Central memory CD8-positive, alpha-beta T cell (primary cell): ENCODE results near the gene CPSF7.
"Not testable (repeated sequence)": the region's sequence is repeated elsewhere in the genome, so short reads cannot be mapped to it uniquely, and the experiment has no call there.

Experiments
- ATAC-seq: fragments of 150-1000 bp; cut with Tn5 transposase; replicated peaks from 2 replicates; pipeline ENCODE4 v1.10.0; 2022; ENCODE audit warnings: mild to moderate bottlenecking, moderate FRiP score, moderate number of reproducible peaks; ENCODE audit not compliant: poor library complexity, severe bottlenecking; ENCODE audit errors: extremely low read depth
- DNase-seq, 2 donors: peaks; one replicate each; pipeline ENCODE4 v3.0.0; 2021; ENCODE audit warnings: low spot score in 2 of 2
- H3K27ac Mint-ChIP-seq: one replicate; pipeline ENCODE4 v1.8.0; 2022; ENCODE audit warnings: low read depth, mild to moderate bottlenecking, moderate library complexity, mixed read lengths
- H3K27me3 Mint-ChIP-seq: one replicate; pipeline ENCODE4 v1.8.0; 2022; ENCODE audit warnings: mixed read lengths
- H3K36me3 Mint-ChIP-seq: one replicate; pipeline ENCODE4 v1.8.0; 2022; ENCODE audit warnings: mild to moderate bottlenecking, moderate library complexity, mixed read lengths; ENCODE audit not compliant: insufficient read depth
- H3K4me1 Mint-ChIP-seq: one replicate; pipeline ENCODE4 v1.8.0; 2022; ENCODE audit warnings: mixed read lengths
- H3K4me3 Mint-ChIP-seq: one replicate; pipeline ENCODE4 v1.8.0; 2022; ENCODE audit warnings: mild to moderate bottlenecking, moderate library complexity, mixed read lengths
- H3K9me3 Mint-ChIP-seq: one replicate; pipeline ENCODE4 v1.8.0; 2022; ENCODE audit warnings: mixed read lengths

The CPSF7 gene

DNA sequence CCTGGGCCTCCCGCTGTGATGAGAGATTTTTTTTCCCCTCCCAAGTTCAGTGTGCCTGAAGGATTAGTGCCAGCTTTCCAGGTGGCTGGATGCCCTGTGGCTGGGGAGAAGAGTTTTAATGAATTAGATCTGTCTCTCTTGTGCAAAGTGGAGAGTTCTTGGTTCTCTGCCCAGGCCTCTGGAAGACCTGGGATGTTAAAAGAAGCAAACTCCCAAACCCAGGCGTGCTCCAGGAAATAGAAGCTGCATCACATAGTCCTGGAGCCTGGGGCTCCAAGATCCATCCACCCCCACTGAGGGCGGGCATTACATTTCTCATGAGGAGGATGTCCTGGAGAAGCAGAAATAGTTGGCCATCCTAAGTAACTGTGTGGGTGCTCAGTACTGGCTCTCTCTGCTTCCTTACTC is 30.7 kb upstream of the CPSF7 start:
- ATAC-seq (no peak), DNase-seq (no peak)
- H3K4me1 Mint-ChIP-seq = peaks cover 7% of the 10 kb centered on the region
- H3K9me3 Mint-ChIP-seq = no peaks in the 10 kb centered on the region
- no peak overlapping the region for H3K4me3 Mint-ChIP-seq
- peaks cover 14% of the 10 kb centered on the region for H3K36me3 Mint-ChIP-seq
- H3K27ac Mint-ChIP-seq = no peak overlapping the region
- H3K27me3 Mint-ChIP-seq = no peaks in the 10 kb centered on the region

DNA sequence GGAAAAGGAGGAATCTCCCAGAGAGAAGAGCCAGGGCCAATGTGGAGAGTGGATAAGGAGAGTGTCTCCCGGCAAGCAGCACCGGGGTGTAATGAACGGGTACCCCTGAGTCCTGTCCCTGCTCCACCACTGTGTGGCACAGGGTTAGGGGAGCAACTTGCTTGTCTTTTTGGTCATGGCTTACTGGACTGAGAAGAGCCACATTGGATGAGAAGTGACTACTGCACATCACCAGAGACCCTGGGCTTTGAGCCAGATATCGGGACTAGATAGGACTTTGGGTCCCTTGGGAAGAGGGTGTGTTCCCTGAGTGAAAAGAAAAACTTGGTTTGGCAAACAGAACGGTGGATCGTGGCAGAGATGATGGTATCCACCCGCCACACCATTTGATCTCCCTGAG is 24.7 kb upstream of the CPSF7 start:
- no peaks in the 10 kb centered on the region for H3K27me3 Mint-ChIP-seq
- H3K27ac Mint-ChIP-seq = peak overlapping the region; percentile 70
- H3K9me3 Mint-ChIP-seq = no peaks in the 10 kb centered on the region
- ATAC-seq = no peak
- peaks cover 7% of the 10 kb centered on the region for H3K4me1 Mint-ChIP-seq
- no peak for DNase-seq
- H3K36me3 Mint-ChIP-seq = peaks cover 7% of the 10 kb centered on the region
- no peak overlapping the region for H3K4me3 Mint-ChIP-seq

DNA sequence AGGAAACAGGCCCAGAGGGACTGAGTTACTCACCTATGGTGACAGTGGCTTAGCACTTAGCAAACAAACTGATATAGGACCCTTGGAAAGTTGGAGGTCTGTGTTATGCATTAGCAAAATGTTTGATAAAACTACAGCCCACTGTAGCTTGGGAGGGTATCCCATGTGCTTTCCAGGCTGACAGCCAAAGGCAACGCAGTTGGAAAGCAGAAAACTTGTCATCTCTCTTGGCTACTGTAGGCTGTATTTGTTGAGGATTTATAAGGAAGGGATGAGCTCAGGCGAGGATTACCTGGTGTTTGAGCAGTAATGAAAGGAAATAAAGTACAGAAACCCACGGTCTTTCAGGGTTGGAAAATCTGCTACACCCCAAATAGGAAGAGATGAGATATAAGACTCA is 23.9 kb upstream of the CPSF7 start:
- no peaks in the 10 kb centered on the region for H3K9me3 Mint-ChIP-seq
- no peak overlapping the region for H3K4me3 Mint-ChIP-seq
- H3K36me3 Mint-ChIP-seq = peaks cover 12% of the 10 kb centered on the region
- no peak overlapping the region for H3K27ac Mint-ChIP-seq
- DNase-seq = no peak
- peaks cover 11% of the 10 kb centered on the region for H3K4me1 Mint-ChIP-seq
- ATAC-seq = no peak
- H3K27me3 Mint-ChIP-seq = no peaks in the 10 kb centered on the region

DNA sequence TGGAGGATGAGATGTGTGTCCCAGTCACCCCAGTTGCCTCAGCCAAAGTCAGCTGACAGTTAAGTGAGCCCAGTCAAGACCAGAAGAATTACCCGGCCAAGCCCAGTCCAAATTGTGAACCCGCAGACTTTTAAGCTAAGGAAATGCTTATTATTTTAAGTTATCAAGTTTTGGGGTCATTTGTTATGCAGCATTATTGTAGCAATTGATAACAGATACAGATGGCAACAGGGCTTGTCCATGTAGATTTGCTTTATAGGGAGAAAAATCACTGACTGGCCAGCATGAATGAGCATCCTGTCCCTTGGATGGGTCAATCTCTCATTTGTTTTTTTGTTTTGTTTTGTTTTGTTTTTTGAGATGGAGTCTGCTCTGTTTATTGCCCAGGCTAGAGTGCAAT is 23.1 kb upstream of the CPSF7 start:
- no peak for DNase-seq
- Mint-ChIP-seq H3K4me1 (peaks cover 14% of the 10 kb centered on the region), H3K9me3 (no peaks in the 10 kb centered on the region), H3K27me3 (no peaks in the 10 kb centered on the region), H3K36me3 (peaks cover 17% of the 10 kb centered on the region), H3K27ac (no peak overlapping the region), H3K4me3 (no peak overlapping the region)
- ATAC-seq = no peak

DNA sequence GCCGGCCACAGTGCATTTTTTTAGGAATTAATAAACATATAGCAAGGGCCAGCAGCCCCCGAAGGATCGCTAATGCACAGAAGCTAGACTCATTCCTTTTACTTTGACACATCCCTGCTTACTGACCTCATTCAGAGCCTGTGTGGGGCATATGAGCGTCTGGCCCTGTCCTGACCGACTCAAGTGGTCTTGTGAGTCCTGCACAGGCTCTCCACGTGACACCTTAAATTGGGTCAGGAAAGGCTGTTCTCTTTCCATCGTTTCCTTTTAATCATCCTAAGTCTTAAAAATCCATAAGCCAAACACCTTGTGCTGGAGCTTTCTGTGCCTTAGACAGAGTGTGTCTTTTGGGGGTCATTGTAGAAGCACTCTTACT is 18.8 kb upstream of the CPSF7 start:
- ATAC-seq (no peak), DNase-seq (no peak)
- no peaks in the 10 kb centered on the region for H3K9me3 Mint-ChIP-seq
- H3K4me1 Mint-ChIP-seq = peaks cover 13% of the 10 kb centered on the region
- H3K4me3 Mint-ChIP-seq = no peak overlapping the region
- H3K36me3 Mint-ChIP-seq = peaks cover 31% of the 10 kb centered on the region
- no peak overlapping the region for H3K27ac Mint-ChIP-seq
- no peaks in the 10 kb centered on the region for H3K27me3 Mint-ChIP-seq

DNA sequence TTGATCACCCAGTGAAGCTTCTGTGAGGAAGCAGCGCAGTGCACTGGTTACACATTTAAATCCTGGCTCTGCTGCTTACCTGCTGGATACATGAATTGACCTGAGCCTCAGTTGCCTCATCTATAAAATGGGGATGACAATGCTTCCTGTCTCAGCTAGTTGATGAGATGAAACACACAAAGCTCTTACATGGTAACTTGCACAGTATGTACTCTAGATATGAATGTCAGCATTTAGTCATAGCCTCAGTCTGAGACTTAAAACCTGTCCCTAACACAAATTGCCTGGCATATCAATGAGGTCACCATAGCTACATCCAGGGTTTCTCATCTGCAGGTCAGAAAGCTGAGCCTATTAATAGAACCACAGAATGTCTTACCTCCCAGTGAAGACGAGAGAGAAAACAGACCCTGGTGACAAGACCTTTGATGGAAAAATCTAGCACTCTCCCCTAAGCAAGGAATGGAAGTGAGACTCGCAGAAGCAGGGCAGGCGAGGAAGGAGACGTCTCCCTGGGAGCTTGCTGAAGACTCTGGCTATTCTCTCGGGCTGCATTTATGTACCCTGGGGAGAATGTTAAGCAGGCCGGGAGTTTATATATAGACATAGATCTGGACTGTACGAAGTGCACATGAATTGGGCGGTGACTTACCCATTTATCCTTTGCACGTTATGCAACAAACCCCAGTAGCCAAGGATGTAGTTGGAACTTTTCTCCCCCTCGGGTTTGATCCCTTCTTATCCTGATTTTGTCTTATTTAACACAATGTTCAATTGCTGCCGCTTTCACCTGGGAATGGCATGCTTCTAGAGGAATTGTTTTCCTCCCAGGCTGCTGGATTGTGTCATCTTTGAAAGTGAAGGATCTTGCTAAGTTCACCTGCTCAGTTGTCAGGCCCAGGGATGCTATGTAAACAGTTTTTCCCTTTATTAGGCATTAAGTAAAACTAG is 18.1 kb upstream of the CPSF7 start:
- peaks cover 38% of the 10 kb centered on the region for H3K36me3 Mint-ChIP-seq
- DNase-seq = no peak
- H3K4me1 Mint-ChIP-seq = peaks cover 20% of the 10 kb centered on the region
- H3K27ac Mint-ChIP-seq = no peak overlapping the region
- ATAC-seq = no peak
- H3K27me3 Mint-ChIP-seq = no peaks in the 10 kb centered on the region
- H3K9me3 Mint-ChIP-seq = no peaks in the 10 kb centered on the region
- no peak overlapping the region for H3K4me3 Mint-ChIP-seq

DNA sequence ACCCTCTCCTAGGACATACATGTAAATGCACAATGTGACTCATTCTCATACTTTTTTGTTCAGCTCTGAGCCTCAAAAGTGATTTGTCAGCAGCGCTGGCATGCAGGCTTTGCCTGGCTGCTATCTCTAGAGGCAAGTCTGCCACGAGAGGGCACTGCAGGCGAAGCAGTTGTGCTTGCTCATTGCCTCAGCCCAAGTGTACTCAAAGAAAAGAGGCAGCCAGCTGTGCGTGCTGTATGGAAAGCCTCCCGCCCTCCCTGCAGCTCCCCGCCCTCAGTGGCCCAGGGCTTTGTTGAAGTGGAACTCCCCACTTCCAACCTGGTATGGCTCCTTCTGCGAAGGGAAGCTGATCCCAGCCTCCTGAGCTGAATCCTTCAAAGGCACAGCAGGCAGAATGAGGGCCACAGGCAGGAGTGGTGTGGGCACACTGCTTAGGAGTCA is 16.5 kb upstream of the CPSF7 start:
- ATAC-seq (no peak), DNase-seq (peak; percentile 19 to 36)
- peaks cover 48% of the 10 kb centered on the region for H3K36me3 Mint-ChIP-seq
- H3K4me1 Mint-ChIP-seq = peaks cover 26% of the 10 kb centered on the region
- no peaks in the 10 kb centered on the region for H3K9me3 Mint-ChIP-seq
- no peaks in the 10 kb centered on the region for H3K27me3 Mint-ChIP-seq
- H3K4me3 Mint-ChIP-seq = no peak overlapping the region
- no peak overlapping the region for H3K27ac Mint-ChIP-seq

DNA sequence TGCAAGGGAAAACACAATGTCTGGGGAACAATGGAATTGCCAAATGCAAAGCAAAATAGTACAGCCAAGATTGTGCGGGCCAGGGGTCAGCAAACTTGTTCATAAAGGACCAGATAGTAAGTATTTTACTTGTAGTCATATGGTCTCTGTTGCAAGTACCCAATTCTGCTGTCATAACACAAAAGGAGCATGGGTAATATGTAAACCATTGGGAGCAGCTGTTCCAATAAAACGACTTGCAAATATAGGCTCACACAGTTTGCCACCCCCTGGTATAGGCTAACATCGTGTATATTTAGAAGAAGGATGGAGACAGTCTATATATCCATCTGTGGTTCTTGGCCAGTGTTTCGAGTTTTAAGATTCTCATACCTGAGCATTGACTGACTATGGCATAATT is 15.7 kb upstream of the CPSF7 start:
- Mint-ChIP-seq H3K4me3 (no peak overlapping the region), H3K36me3 (peaks cover 52% of the 10 kb centered on the region), H3K27me3 (no peaks in the 10 kb centered on the region), H3K9me3 (no peaks in the 10 kb centered on the region), H3K4me1 (peaks cover 26% of the 10 kb centered on the region), H3K27ac (peak overlapping the region; percentile 35)
- no peak for DNase-seq
- no peak for ATAC-seq

DNA sequence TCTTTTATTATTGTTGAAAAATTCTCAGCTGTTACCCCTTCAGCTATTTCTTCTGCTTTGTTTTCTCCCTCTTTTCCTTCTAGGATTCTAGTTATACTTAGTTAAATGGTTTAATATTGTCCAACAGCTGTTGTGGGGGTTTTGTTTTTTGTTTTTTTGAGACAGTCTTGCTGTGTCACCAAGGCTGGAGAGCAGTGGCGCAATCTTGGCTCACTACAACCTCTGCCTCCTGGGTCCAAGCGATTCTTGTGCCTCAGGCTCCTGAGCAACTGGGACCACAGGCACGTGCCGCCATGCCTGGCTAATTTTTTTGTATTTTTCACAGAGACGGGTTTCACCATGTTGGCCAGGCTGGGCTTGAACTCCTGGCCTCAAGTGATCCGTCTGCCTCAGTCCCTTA is 12.8 kb upstream of the CPSF7 start:
- Mint-ChIP-seq H3K27me3 (no peaks in the 10 kb centered on the region), H3K27ac (peak overlapping the region; percentile 81), H3K9me3 (no peaks in the 10 kb centered on the region), H3K4me3 (no peak overlapping the region), H3K4me1 (peaks cover 20% of the 10 kb centered on the region), H3K36me3 (peaks cover 62% of the 10 kb centered on the region)
- no peak for DNase-seq
- no peak for ATAC-seq

DNA sequence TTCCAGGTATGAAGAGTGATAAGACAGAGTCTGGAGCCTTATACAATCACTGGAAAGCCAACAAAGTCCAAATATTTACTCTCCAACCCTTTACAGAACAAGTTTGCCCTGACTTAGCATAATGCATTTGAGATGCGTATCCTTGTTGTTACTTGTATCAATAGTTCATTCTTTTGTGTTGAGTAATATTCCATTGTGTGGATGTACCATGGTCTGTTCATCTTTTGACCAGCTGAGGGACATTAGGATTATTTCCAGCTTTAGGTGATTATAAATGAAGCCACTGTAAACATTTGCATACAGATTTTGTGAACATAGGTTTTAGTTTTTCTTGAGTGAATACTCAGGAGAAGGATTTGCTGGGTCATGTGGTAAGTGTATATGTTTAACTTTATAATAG is 9.8 kb upstream of the CPSF7 start:
- no peak overlapping the region for H3K4me3 Mint-ChIP-seq
- DNase-seq (no peak), ATAC-seq (no peak)
- H3K27me3 Mint-ChIP-seq = no peaks in the 10 kb centered on the region
- no peaks in the 10 kb centered on the region for H3K9me3 Mint-ChIP-seq
- peaks cover 61% of the 10 kb centered on the region for H3K36me3 Mint-ChIP-seq
- H3K27ac Mint-ChIP-seq = no peak overlapping the region
- H3K4me1 Mint-ChIP-seq = peaks cover 32% of the 10 kb centered on the region

DNA sequence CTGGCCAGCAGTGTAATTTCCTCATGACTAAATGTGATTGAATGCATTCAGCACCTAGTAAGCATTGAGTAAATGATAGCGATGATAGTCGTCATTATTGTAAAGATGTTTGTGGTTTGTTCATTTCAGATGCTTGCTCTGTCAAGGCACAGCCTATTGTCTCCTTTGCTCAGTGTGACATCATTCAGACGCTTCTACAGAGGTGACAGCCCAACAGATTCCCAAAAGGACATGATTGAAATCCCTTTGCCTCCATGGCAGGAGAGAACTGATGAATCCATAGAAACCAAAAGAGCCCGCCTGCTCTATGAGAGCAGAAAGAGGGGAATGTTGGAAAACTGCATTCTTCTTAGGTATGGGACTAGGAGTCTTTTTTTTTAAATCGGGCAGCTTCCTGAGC is 7.7 kb upstream of the CPSF7 start:
- ATAC-seq = no peak
- peaks cover 58% of the 10 kb centered on the region for H3K36me3 Mint-ChIP-seq

DNA sequence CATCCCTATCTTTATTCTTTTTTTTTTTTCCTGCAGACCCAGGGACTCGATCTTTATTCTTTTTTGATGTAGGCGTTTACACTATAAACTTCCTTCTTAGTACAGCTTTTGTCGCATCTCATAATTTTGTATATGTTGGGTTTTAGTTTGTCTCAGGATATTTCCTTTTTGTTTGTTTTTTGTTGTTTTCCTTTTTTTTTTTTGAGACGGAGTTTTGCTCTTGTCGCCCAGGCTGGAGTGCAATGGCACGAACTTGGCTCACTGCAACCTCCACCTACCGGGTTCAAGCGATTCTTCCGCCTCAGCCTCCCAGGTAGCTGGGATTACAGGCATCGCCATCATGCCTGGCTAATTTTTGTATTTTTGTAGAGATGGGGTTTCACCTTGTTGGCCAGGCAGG is 1.1 kb upstream of the CPSF7 start:
- not testable (repeated sequence) for H3K27me3 Mint-ChIP-seq, DNase-seq, H3K9me3 Mint-ChIP-seq, ATAC-seq
- Mint-ChIP-seq H3K4me3 (peak overlapping the region; percentile 97), H3K36me3 (peaks cover 56% of the 10 kb centered on the region), H3K4me1 (peaks cover 53% of the 10 kb centered on the region), H3K27ac (peak overlapping the region; percentile 100)

More for the DNA sequence above, 7.7 kb upstream of the CPSF7 start:
- H3K4me3 Mint-ChIP-seq = no peak overlapping the region
- H3K4me1 Mint-ChIP-seq = peaks cover 23% of the 10 kb centered on the region
- DNase-seq = no peak
- H3K27ac Mint-ChIP-seq = no peak overlapping the region
- no peaks in the 10 kb centered on the region for H3K27me3 Mint-ChIP-seq
- no peaks in the 10 kb centered on the region for H3K9me3 Mint-ChIP-seq

DNA sequence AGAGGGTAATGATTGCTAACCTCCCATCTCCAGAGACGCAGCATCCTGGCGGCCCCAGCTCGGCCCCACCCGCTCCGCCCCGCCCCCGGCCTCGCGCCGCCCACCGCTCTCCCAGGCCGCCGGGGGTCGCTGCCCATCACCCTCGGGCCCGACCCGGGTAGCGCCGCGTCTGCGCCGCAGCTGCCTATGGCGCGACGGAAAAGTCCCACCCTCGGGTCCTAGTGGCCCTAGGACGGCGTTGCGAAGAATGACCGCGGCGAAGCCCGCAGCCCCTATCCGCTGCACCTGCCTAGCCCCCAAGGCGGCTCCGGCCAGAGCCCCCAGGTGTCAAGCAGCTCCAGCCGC is 457 bp downstream of the CPSF7 start:
- Mint-ChIP-seq H3K4me3 (peak overlapping the region; percentile 97), H3K36me3 (peaks cover 62% of the 10 kb centered on the region), H3K27me3 (no peaks in the 10 kb centered on the region), H3K4me1 (peaks cover 50% of the 10 kb centered on the region), H3K27ac (peak overlapping the region; percentile 100), H3K9me3 (no peaks in the 10 kb centered on the region)
- DNase-seq = peak; percentile 58 to 69
- peak; percentile 47 for ATAC-seq
